ENCODE data around the gene ZP1.

ZP1 gene

DNA sequence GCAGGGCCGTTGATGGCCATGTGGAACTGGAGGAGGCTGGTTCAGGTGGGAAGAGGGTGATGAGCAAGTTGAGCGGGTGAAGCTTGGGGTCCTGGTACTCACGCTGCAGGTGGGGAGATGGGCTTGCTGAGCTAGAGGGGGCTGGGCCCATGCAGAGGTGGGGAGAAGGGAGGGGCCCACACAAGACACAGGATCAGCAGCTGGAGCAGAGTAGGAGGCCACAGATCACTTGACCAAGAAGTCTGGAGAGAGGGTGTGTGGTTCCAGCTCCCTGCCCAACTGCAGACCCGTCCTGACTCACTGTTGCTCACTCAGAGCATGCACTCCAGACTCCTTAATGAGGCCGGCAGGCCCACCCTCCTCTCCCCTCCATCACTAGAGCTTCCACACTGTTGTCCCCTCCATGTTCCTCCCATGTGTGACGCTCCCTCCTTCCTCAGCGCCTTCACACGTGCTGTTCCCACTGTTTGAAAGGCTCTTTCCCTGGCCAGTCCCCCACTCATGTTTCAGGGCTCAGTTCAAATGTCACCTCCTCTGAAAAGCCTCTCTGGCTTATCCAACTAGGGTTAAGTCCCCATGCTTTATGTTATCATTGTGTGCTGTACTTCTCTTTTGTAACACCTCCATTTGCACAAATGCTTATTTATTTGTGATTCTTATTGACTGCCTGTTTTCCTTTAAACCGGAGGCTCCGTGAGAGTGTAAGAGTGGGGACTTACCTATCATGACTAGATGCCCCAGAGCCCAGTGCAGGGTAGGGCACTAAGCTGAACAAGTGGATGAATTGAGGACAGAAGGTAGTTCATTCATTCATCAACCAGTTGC, 23.1 kb upstream of the ZP1 start:
- DNase-seq (ENCODE audit: low read depth in 2 of 2), result no peak

DNA sequence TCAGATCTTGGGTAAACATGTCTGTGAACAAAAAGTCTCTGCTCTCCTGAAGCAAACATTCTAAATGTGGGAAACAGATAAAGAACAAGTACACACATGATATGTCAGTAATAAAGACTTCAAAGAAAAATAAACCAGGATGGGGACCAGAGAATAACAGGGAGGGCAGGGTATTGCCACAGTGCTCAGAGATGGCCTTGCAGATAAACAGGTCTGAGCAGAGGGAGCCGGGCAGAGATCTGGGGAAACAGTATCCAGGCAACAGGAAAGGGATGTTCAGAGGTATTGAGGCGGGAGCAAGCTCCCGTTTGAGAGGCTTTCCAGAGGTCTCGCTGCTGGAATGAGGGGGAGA, 22.5 kb upstream of the ZP1 start:
- DNase-seq (ENCODE audit: low read depth in 2 of 2), result no peak

DNA sequence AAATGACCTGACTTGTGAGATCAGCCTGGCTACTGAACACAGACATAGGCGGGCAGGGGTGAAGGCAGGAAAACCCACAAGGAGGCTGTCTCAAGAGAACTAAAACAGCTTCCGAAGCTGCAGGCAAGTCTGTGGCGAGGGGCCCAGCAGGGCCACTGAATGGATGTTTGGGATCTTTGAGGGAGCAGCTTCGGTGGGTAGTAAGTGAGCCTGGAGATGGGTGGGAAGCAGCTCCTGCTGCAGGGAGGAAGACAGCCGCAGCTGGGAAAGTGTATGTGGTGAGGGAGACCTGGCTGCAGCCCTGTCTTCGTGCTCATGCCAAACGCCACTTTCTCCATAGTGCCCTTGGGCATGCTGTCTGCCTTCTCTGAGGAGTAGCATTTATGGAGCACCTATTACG, 22.0 kb upstream of the ZP1 start:
- DNase-seq (ENCODE audit: low read depth in 2 of 2), result no peak

DNA sequence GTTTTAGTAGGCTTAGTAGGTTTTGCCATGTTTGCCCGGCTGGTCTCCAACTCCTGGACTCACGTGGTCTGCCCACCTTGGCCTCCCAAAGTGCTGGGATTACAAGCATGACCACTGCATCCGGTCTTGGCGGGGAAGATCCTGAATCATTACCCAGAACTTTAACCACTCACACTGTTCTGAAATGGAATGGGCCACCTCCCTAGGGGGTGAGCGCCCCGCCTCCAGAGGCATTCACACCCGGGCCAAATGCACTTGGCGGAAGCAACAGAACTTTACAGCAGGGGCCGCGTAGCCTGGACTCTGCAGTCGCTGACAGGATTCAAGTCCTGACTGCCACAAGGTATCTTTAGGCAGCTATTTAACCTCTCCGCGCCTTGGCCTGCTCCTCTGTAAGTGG, 20.1 kb upstream of the ZP1 start:
- DNase-seq (ENCODE audit: low read depth in 2 of 2), result no peak

DNA sequence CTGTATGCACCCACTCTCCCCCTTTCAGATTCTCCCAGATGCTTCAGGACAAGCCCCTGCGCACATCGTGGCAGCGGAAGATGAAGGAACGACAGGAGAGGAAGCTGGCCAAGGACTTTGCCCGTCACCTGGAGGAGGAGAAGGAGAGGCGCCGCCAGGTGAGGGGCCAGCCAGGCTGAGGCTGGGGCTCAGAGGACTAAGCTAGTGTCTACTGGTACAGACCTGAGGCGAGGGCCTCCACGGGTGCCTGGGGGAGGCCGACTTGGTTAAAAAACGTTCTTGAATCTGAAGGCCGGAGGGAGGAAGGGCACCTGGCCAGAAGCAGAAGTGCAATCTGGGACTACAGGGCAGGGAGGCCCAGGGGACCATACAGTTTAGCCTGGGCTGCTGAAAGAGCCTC, 19.4 kb upstream of the ZP1 start:
- DNase-seq (ENCODE audit: low read depth in 2 of 2), result no peak

DNA sequence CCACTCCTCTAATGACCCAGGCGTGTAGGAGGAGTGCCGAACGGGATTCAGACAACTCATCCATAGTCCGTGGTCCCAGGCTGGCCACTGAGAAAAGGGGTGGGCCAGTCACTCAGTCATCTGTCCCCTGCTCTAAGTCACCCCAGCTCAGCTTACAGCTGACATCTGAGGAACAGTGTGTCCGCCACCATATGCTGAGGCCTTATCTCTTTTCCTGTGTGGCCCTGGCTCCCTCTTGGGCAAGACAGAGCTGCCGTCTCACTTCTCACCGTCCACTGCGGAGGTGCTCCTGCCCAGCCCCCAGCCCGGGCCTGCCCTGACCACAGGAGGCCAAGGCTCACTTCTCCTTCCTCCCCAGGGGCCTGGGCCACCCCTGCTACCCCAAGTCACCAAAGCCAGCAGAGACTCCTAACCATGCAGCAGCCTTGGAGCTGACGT, 18.6 kb upstream of the ZP1 start:
- DNase-seq (ENCODE audit: low read depth in 2 of 2), result no peak

DNA sequence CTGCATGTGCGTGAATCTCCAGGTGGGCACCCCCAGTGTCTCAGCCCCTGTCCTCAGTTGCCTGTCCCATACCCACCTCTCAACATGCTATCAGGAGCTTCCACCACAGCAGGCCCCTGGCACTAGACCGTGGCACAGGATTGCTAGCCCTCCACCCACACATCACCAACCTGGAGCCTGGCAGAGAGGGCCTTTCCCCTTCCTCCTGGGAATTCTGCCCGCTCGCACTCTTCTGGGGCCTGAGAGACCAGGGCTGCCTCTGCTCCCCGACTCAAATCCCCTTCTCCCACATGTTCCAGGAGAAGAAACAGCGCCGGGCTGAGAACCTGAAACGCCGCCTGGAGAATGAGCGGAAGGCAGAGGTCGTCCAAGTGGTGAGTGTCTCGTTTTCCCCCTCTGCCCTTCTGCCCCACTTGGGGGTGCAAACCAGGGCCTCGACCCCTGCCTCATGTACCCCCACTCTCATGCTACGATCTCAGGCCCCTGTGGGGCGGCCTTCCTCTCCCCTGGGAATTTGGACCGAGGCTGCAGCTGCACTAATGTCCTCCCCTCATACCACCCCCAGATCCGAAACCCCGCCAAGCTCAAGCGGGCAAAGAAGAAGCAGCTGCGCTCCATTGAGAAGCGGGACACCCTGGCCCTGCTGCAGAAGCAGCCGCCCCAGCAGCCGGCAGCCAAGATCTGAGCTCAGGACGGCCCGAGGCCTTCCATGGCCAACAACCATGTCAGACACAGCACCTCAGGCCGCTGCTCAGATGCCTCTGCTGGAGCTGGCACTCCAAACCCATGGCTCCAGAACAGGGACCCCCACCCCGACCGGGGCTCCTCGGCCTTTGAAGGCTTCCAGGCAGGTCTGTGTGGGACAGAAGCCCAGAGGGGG, 17.5 kb upstream of the ZP1 start:
- DNase-seq (ENCODE audit: low read depth in 2 of 2), result no peak

DNA sequence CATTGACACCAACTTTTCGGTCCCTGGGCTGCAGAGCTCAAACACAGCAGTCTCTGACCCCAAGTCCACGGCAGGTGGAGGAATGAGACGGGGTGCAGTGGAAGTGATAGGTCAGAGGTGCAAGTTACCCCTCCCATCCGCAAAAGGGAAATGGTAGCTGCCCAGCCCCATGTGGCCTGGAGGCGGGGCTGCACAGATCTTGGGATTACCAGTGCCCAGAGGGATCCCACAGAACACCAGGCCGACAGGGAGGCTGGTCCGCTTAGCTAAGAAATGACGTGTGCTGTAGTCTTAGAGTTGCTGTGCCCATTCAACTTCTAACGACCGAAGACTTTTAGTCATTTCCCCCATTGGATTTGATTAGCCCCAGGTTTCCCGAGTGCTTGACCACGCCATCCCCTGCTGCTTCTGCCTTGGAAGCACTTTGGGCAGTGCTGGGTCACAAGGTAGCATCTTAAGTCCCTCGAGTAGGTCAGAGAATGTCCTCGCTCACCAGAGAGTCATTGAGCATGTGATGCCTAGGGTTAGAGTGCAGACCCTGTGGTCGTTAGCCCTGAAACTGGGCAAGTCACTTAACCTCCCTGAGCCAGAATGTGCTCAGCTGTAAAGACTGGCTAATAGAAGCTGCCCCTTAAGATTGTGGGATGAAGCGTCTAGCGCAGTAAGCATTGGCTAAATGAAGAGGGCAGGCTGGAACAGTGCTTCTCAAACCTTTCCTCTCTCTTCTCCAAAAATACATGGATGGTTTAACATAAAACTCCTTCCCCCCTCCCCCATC, 15.8 kb upstream of the ZP1 start:
- no peak for DNase-seq (ENCODE audit: low read depth in 2 of 2)

DNA sequence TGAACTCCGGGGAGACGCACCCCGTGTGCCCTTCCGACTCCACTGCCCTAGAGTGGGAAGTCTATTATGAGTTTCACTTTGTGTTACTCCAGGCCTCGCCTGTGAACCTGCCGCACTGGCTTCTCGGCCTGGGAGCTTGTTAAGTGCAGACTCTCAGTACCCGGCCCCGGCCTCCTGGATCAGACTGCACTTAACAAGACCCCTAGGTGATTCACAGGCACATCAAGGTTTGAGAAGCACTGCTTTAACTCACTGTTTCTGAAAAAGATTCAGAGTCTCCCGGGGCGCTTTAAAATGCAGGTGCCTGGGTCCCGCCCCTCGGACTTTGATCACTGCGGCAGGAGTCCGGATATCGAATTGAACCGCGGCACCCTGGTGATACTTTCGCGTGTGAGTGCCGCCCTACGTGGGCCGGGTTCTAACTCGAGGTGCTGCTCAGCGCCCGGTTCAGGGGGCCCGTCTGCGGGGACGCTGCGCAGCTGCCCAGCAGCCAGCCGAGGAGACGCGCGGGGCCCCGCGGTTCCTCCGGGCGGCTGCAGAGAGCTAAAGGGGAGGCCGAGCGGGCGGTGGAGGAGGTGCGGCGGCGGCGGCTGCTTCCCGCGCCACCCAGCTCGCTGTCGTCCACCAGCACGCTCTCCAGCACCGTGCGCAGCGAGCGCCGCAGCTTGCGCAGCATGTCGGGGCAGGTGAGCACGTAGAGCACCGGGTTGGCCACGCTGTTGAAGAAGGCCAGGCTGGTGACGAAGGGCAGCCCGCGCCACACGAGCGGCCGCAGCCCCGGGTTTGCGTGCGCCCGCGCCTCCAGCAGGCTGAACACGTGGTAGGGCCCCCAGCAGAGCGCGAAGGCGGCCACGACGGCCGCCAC, 15.0 kb upstream of the ZP1 start:
- no peak for DNase-seq (ENCODE audit: low read depth in 2 of 2)

DNA sequence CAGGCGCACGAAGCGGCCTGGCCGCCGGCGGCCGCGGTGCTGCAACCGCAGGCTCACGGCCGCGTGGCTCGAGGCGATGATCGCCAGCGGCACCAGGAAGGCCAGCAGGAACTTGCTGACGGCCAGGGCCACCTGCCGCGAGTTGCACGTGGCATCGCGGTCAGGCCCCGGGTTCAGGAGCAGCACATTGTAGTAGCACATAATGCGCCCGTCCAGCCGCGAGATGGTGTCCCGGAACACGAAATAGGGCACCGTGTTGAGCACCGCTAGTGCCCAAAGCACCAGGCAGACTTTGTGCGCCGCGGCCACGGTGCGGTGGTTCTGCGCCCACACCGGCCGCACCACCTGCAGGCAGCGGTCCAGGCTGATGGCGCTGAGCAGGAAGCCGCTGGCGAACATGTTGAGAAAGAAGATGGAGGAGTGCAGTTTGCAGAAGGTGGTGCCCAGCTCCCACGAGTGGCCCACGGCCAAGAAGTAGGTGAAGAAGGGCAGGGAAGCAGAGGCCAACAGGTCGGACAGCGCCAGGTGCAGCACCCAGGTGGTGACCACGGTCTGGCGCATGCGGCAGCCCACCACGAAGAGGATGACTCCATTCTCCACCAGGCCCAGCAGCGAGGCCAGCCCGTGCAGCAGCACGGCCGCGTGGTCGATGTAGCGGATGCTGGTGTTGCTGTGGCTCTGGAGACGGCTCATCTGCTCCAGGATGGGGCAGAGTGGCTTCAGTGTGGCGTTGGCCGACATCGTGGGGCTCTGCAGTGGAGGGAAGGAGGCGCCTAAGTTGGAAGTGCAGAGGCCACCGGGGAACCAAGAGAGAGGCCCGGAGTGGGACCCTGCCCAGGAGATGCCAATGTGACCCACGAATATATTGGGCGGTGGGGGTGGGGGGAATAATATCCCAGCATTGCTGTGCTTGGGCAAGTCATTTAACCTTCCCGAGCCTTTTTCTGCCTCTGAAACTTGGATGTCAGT, 14.1 kb upstream of the ZP1 start:
- DNase-seq (ENCODE audit: low read depth in 2 of 2), result no peak

DNA sequence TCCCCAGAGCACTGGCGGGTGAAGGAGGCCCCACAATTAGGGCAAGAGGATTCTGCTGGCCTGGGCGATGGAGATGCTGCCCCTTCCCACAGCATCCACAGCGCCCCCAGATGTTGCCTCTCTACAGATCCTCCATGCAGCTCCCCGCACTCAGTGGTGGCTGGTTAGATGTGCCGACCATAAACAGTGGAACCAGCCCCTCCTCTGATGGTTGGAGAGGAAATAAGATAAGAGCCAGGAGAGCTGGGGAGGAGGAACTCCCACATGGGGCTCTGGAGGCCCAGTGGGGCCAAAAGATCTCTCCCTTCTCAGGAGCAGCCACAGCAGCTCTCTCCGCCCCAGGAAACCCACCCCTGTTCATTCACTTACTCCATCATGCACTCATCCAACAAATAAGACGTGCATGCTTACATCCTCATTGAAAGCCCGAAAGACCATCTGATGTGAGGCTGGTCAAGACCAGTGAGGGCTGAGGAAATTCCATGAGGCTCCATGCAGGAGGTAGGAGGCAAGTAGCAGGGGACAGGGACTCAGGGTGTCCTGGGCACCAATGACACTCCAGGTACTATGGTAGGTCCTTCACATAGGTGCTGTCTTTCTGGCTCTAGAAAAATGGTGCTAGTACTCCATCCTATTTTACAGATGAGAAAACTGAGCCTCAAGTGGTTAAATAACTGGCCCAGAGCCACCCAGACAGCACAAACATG, 13.0 kb upstream of the ZP1 start:
- no peak for DNase-seq (ENCODE audit: low read depth in 2 of 2)

DNA sequence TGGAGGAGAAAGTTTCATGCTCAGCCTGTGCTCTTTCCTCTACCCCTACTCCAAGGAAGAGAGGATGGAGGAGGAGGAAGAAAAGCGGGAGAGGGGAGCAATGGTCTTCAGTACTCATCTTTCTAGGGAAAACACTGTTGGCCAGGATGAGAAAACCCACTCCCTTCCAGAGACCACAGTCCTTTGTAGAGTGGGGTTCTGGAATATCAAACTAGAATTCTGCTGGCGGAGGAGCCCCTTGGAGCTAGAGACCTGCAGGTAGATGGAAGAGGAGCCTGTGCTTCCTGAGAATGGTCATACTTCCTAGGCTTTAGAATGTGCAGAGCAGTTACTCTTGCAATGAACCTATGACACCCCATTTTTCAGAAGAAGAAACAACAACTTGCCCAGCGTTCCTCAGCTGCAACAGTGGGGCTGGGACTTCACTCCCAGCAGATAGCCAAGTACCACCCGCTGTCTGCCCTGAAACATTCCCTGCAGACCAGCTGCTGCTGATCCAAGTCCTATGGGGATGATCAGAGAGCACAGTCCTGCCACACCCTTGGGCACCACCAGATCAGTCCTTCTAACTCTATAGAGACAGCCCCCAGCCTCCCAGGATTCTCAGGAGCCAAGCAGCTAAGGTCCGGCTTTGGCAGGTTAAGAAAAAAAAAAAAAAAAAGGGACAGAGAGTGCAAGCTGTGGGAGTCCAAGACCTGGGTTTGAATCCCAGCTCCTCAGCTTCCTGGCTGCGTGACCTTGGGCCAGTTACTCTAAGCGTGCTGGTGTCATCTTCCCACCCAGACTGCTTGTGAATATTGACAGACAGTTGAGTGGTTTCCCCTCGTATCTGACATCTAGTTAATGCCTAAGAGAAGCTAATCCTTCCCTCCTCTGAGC, 12.3 kb upstream of the ZP1 start:
- DNase-seq (ENCODE audit: low read depth in 2 of 2), result no peak

DNA sequence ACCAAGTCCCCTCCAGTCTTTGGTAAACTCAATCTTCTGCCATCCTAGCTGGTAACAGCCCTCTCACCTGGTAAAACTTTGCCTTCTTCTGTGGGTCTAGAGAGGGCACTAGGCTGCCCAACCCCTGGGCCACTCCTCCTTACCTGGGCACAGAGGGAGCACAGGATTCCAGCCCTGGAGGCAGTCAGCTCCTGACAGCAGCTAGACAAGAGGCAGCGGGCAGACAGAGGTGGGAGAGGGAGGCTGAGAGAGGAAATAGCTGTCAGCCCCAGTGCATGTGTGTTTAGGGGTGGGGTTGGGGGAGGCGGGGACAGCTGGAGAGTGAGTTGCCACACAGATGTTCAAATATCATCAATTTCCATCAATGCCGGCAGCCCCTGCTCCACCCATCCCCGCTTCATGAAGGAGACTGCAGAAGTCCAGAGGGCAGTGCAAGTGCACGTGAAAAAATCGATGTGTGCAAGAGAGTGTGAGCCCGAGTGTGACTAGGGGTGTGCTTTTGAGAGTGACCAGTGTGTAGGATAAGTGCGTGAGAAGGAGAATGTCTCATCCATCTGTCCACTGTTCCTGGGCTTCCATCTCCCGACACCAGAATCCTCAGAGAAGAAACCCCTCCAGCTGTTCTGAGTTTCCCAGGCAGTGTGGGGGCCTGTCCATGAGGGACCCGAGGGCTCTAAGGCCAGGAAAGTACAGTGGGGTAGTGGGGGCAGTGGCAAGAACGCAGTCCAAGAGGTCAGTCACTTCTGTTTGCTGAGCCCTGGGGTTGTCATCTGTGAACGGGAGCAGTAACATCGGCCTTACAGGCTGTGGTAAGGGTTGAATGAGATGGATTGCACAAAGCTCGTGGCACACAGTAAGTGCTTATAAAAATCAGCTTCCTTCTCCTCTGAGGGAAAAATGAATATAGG, 11.4 kb upstream of the ZP1 start, which contains the start of gene PTGDR2:
Gene PTGDR2 (minus strand): TSS at position 225 of the 908 bp plus-strand sequence. CDS start 2,228 bp downstream, outside the sequence.
- DNase-seq (ENCODE audit: low read depth in 2 of 2), result no peak

DNA sequence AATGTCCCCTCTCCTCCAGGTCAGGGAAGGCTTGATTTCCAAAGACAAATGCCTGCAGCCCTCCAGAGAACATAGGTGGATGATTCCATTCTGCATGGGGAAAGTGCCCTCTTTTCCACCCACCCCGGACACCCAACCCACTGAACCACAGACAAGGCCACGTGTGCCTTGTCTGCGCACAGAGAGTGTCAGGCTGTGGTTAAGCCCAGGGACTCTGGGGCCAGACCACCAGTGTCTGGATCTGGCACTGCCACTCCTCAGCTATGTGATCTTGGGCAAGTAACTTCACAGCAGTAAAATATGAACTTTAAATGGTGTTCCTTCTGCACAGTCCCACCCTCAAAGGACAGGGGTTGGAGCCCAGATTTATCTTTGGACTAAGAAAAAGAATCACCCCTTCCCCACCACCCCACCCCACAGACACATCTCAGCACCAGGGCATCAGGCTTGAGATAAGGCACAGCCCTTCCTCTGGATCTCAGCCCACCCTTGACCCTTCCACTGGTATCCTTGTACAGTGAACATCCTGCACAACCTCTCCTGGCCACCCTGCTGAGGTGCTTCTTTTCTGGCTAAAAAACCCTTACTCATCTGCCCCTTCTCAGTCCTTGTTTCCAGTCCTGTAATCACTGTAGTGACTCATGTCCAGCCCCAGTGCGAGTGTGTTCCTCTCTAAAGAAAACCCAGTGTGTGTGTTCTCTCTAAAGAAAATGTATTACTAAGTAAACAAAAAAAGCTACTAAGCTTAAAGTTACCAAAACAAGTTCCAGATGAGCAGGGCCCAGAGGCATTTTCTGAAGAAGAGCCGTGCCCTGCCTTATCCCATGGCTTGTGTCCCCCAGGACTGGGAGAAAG, 9.7 kb upstream of the ZP1 start:
- DNase-seq (ENCODE audit: low read depth in 2 of 2), result no peak

DNA sequence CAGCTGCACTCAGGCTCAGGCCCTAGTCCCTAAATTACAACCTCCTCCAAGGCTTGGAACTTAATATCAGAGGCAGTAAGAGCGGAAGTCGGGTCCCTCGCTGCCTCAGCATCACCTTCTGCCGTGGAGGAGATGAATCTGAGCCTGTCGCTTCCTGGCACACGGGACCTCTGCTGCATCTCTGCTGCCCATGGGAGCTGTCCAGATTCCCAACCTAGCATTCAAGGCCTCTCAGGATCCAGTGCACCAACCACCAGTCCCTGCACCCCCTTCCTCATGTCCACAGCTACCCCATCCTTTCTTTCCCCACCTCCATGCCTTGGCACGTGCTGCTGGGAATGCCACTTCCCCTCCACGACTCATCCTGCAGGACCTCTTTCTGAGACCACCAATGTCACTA, 9.1 kb upstream of the ZP1 start:
- no peak for DNase-seq (ENCODE audit: low read depth in 2 of 2)

DNA sequence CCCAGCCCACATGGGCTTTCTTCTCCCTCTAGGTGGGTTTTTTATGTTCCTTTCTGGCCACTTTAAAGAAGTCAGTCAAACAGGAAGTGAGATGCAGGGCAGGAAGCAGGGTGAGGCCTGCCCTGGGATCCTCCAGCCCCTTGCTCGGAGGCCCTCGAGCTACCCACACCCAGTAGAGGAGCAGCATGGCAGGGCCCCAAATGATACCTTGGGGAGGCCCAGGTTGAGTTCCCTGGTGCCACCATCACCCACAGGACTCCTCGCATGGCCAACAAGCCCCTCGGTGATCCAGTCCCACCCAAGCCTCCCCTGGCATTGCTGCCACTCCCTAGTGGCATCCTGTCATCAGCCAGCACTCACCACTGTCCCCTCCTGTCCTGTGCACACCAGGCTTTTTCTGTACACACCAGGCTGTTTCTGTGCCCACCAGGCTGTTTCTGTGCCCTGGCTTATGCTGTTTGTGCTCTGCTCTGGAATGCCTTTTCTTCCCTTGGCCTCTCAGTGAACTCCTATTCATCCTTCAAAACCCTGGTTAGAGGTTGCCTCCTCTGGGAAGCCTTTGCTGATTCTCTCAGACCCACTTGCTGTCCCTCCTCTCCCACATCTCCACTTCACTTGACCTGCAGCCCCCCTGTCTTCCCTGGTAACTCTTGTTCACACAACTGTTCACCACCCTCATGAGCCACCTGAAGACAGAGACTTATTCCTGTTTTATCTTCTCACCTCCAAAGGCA, 8.4 kb upstream of the ZP1 start:
- DNase-seq (ENCODE audit: low read depth in 2 of 2), result no peak
